ENCODE data around the gene USP7.
"Not testable (repeated sequence)": the region's sequence is repeated elsewhere in the genome, so short reads cannot be mapped to it uniquely, and the experiment has no call there.

The USP7 gene

DNA sequence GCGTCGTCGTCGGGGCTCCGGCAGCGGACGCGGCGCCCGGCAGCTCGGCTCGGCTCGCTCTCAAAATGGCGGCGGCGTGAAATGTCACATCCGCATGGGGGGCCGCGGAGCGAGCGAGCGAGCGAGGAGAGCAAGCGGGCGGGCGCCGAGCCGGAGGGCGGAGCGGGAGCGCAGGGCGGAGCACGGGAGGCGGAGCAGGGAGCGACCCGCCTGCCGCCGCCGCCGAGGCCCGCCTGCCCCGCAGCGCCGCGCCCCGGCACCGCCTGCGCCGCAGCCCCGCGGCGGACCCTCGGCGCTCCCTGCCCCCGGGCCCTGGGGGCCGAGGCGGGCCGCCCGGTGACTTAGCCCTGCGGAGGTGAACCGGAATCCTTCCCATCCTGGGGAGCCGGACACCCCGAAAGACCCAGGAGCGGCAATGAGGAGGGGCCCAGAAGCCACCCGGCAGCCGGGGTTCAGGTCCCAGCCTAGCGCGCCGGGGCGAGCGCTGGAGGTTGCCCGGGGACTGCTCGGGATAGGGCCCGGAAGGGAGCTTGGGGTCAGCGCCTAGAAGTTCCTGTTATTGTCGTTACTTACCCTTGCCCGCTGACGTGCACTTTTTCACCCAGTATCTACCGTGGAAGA lies at the start of gene USP7:
Gene USP7 (minus strand): TSS at position 86 of the 621 bp plus-strand sequence. CDS start 621 bp downstream, outside the sequence.
- DNase-seq (ENCODE audit: low read depth in 2 of 2) = peak; percentile 85 to 87

GRCh38 chr16:9013508-9013864 lies 49.8 kb upstream of the USP7 start:
- no peak for DNase-seq (ENCODE audit: low read depth in 2 of 2)

DNA sequence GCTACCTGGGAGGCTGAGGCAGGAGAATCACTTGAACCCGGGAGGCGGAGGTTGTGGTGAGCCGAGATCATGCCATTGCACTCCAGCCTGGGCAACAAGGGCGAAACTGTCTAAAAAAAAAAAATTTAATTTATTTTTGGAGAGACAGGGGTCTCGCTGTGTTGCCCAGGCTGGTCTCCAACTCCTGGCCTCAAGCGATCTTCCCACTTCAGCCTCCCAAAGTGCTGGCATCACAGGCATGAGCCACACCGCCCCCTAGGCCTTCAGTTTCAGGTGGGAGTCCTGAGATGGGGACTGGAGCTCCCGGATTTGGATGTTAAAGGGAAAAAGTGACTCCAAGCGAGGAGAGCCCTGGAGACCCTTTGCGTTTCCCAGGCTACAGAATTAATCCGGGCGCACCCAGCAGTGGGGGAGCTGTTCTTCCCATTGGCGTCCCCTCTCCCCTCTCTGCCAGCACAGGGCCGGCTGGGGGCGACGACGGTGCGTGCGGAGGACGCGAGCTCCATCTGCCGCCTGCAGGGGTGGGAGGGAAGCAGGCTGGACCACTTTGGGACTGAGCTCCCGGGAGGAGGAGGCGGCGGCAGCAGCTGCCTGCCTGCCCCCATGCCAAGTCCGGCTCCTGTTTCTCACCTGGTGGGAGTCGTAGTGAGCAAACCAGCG lies 49.3 kb upstream of the USP7 start:
- DNase-seq (ENCODE audit: low read depth in 2 of 2) = no peak

DNA sequence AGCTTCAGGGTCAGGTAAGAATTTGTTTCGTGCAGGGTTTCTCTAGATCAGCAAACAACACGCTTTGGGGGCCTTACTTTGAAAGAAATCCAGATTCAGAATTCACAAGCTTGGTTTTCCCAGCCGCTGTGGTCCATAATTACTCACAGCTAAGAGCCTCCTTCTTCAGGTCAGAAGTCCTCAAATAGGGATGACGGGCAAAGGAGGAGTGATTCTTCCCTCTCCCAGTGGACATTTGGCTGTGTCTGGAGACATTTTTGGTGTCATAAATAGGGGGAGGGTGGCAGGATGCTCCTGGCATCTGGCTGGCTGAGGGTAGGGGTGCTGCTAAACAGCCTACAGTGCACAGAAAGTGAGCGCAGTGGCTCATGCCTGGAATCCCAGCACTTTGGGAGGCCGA lies 48.6 kb upstream of the USP7 start:
- no peak for DNase-seq (ENCODE audit: low read depth in 2 of 2)

GRCh38 chr16:9008601-9009260 lies 45.0 kb upstream of the USP7 start:
- DNase-seq (ENCODE audit: low read depth in 2 of 2) = peak; percentile 50 to 61

DNA sequence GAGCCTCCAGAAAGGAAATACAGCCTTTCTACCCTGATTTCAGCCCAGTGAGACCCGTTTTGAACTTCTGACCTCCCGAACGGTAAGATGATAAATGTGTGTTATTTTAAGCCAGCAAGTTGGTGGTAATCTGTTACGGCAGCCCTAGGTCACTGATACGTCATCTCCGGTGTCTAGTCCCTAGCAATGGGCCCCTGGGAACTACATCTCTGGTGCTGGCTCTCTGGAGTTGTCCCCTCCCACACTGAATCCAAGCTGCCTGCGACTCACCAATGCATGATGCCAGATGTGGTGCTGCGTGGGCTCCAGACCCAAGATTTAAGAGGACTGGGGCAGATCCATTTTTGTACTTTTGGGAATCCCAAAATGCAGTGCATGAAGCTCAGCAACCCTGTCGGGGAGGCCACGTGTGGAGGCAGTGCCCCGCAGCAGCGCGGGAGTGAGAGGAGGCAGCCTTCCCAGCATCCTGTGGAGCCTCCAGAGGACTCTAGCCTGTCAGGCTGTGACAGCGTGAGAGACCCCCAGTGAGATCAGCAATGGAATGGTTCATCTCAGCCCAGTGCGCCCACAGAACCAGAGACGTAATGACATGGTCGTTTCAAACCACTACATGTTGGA lies 43.6 kb upstream of the USP7 start:
- DNase-seq (ENCODE audit: low read depth in 2 of 2) = no peak

GRCh38 chr16:9004183-9004582 lies 40.5 kb upstream of the USP7 start:
- no peak for DNase-seq (ENCODE audit: low read depth in 2 of 2)

DNA sequence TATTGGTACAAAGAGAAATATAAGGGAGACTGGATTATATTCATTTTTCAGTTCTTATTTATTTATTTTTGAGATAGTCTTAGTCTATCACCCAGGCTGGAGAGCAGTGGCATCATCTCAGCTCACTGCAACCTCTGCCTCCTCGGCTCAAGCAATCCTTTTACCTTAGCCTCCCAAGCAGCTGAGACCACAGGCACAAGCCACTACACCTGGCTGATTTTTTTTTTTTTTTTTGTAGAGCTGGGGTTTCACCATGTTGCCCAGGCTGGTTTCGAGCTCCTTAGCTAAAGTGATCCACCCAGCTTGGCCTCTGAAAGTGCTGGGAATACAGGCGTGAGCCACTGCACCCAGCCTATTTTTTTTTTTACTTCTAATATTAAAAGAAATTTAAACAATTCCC lies 40.1 kb upstream of the USP7 start:
- DNase-seq (ENCODE audit: low read depth in 2 of 2) = no peak

GRCh38 chr16:9003322-9003721 lies 39.6 kb upstream of the USP7 start:
- DNase-seq (ENCODE audit: low read depth in 2 of 2) = no peak

DNA sequence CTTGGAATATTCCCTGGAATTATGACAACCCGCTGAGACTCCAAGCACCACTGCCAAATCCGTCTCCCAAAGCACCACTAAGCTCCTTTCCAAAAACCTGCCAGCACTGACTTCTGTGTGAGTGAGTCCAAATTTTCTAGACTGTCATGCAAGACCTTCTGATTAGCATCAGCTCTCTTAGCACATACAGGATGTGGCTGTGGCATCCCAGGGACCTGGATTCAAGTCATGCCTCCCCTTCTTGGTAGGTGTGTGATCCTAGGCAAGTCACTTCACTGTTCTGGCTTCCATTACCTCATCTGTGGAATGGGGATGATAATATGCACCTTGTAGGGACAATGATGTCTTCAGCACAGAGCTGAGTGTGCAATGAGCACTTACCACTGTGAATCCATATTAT lies 38.3 kb upstream of the USP7 start:
- DNase-seq (ENCODE audit: low read depth in 2 of 2) = no peak

- no peak for DNase-seq (ENCODE audit: low read depth in 2 of 2)
Measured at GRCh38 chr16:9000664-9001063, 37.0 kb upstream of the USP7 start.

GRCh38 chr16:8999800-9000199 lies 36.1 kb upstream of the USP7 start:
- DNase-seq (ENCODE audit: low read depth in 2 of 2) = no peak

GRCh38 chr16:8998108-8998507 lies 34.4 kb upstream of the USP7 start:
- DNase-seq (ENCODE audit: low read depth in 2 of 2) = no peak

DNA sequence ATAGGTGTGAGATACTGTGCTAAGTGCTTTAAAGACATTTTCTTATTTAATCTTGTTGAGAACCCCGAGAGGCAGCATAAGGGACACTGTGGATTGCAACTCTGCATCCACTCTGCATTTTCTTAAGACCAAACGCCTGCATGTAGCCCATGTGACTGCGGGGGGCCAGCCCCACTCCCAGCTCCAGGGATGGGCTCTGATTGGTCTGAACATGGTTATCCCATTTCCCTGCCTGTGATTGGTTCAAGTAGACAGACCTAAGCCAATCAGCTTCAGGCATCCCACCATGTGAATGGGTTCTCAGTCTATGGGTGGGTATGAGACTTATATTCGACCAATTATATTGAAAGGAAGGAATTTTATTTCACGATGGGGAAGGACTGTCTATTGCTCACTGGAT lies 33.2 kb upstream of the USP7 start:
- no peak for DNase-seq (ENCODE audit: low read depth in 2 of 2)

GRCh38 chr16:8990445-8990844 lies 26.7 kb upstream of the USP7 start:
- no peak for DNase-seq (ENCODE audit: low read depth in 2 of 2)

- DNase-seq (ENCODE audit: low read depth in 2 of 2) = no peak
Measured at GRCh38 chr16:8989099-8989878, 25.6 kb upstream of the USP7 start.

GRCh38 chr16:8986818-8987191 lies 23.1 kb upstream of the USP7 start:
- DNase-seq (ENCODE audit: low read depth in 2 of 2) = no peak

- no peak for DNase-seq (ENCODE audit: low read depth in 2 of 2)
Measured at GRCh38 chr16:8986111-8986510, 22.4 kb upstream of the USP7 start.

DNA sequence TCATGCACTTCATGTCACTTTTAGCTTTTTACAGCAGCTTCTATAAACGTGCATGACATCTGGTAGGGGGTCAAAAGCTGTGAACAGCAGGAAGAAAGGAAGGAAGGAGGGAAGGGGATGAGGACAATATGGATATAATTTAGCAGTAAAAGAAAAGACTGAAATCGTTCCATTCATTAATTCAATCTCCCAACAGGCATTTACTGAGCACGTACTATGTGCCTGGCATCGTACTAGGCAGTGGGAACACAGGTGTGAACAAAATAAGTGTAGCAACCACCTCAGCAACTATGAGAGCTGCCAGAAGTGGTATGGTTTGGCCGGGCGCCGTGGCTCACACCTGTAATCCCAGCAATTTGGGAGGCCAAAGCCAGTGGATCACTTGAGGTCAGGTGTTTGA lies 19.1 kb upstream of the USP7 start:
- no peak for DNase-seq (ENCODE audit: low read depth in 2 of 2)

GRCh38 chr16:8981901-8982300 lies 18.2 kb upstream of the USP7 start:
- not testable (repeated sequence) for DNase-seq (ENCODE audit: low read depth in 2 of 2)

- DNase-seq (ENCODE audit: low read depth in 2 of 2) = not testable (repeated sequence)
Measured at GRCh38 chr16:8976189-8976588, 12.5 kb upstream of the USP7 start.

GRCh38 chr16:8975039-8975438 lies 11.3 kb upstream of the USP7 start:
- no peak for DNase-seq (ENCODE audit: low read depth in 2 of 2)

All from activated CD4-positive, alpha-beta T cell treated with anti-CD3 and anti-CD28 coated beads for 24 hours (primary cell).